CD4-positive, alpha-beta T cell treated with Interleukin-17A for 1 hour (primary cell): ENCODE data around the gene CTNNA3.

ENCODE experiments used
- DNase-seq: peaks from one replicate; pipeline ENCODE4 v3.0.0-alpha.2; 2020

Gene CTNNA3

GRCh38 chr10:66625709-66626590 is 1070.0 kb downstream of the CTNNA3 start:
- no peak for DNase-seq

- no peak for DNase-seq
Measured at GRCh38 chr10:66622050-66622449, 1073.9 kb downstream of the CTNNA3 start.

- no peak for DNase-seq
Measured at GRCh38 chr10:66604195-66604594, 1091.8 kb downstream of the CTNNA3 start.

- no peak for DNase-seq
Measured at GRCh38 chr10:66591865-66592264, 1104.1 kb downstream of the CTNNA3 start.

GRCh38 chr10:66587680-66588050 is 1108.3 kb downstream of the CTNNA3 start:
- DNase-seq = no peak

GRCh38 chr10:66586897-66587679 is 1108.9 kb downstream of the CTNNA3 start:
- DNase-seq = no peak

GRCh38 chr10:66586073-66586472 is 1109.9 kb downstream of the CTNNA3 start:
- DNase-seq = no peak

- DNase-seq = no peak
Measured at GRCh38 chr10:66575251-66575855, 1120.6 kb downstream of the CTNNA3 start.

- no peak for DNase-seq
Measured at GRCh38 chr10:66572700-66573099, 1123.3 kb downstream of the CTNNA3 start.

GRCh38 chr10:66565999-66566398 is 1130.0 kb downstream of the CTNNA3 start:
- no peak for DNase-seq

GRCh38 chr10:66564287-66564686 is 1131.7 kb downstream of the CTNNA3 start:
- DNase-seq = no peak

- DNase-seq = no peak
Measured at GRCh38 chr10:66555061-66555460, 1140.9 kb downstream of the CTNNA3 start.

- no peak for DNase-seq
Measured at GRCh38 chr10:66552331-66552730, 1143.7 kb downstream of the CTNNA3 start.

- no peak for DNase-seq
Measured at GRCh38 chr10:66550351-66550750, 1145.6 kb downstream of the CTNNA3 start.

- no peak for DNase-seq
Measured at GRCh38 chr10:66538908-66539307, 1157.1 kb downstream of the CTNNA3 start.

GRCh38 chr10:66538371-66538770 is 1157.6 kb downstream of the CTNNA3 start:
- DNase-seq = no peak

GRCh38 chr10:66537186-66537585 is 1158.8 kb downstream of the CTNNA3 start:
- DNase-seq = no peak

- no peak for DNase-seq
Measured at GRCh38 chr10:66535439-66535838, 1160.6 kb downstream of the CTNNA3 start.

- DNase-seq = no peak
Measured at GRCh38 chr10:66534866-66535265, 1161.1 kb downstream of the CTNNA3 start.

- DNase-seq = no peak
Measured at GRCh38 chr10:66521506-66521905, 1174.5 kb downstream of the CTNNA3 start.

GRCh38 chr10:66519616-66520015 is 1176.4 kb downstream of the CTNNA3 start:
- DNase-seq = no peak

- DNase-seq = no peak
Measured at GRCh38 chr10:66514666-66515065, 1181.3 kb downstream of the CTNNA3 start.

GRCh38 chr10:66513504-66513903 is 1182.5 kb downstream of the CTNNA3 start:
- no peak for DNase-seq
